ENCODE measurements around the gene ALG1L2.
"Not testable (repeated sequence)": the region's sequence is repeated elsewhere in the genome, so short reads cannot be mapped to it uniquely, and the experiment has no call there.

Gene ALG1L2

GRCh38 chr3:130094491-130094941, 12.9 kb downstream of the ALG1L2 start:
- peak; percentile 63 for DNase-seq

DNA sequence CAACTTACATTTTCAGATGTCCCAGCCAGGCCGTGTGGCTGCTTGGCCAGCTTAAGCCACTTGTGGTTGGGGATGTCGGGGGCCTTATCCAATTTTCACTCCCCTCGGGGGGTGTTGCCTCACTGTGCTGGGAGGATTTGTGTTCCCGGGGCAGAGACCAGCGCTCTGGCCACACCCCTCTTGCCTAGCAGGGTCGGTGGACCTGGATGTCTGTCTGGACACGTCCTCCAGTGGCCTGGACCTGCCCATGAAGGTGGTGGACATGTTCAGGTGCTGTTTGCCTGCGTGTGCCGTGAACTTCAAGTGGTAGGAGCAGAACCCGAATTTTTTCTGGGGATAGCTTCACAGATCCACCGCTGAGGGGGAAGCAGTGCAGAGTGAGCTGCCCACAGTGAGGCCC, 14.2 kb downstream of the ALG1L2 start:
- DNase-seq, result not testable (repeated sequence)

DNA sequence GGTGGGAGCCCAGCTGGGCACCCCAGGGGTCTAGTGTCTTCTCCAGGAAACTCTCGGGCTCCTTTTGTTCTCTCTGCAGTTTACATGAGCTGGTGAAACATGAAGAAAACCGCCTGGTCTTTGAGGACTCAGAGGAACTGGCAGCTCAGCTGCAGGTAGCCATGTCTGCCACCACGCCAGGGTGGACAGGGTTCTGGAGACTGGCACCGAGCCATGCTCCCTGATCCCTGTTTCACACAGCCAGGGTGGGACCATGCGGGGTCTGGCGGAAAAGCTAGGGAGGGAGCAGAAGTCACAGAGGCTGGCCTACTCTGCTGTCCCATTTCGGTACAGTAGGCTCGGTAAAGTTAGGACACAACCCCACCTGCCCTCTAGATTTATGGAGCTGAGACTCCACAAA, 15.5 kb downstream of the ALG1L2 start:
- DNase-seq, result not testable (repeated sequence)

- DNase-seq, result peak; percentile 56
Observed at GRCh38 chr3:130097690-130098638, 16.3 kb downstream of the ALG1L2 start.

GRCh38 chr3:130098639-130099385, 17.2 kb downstream of the ALG1L2 start:
- DNase-seq, result not testable (repeated sequence)

DNA sequence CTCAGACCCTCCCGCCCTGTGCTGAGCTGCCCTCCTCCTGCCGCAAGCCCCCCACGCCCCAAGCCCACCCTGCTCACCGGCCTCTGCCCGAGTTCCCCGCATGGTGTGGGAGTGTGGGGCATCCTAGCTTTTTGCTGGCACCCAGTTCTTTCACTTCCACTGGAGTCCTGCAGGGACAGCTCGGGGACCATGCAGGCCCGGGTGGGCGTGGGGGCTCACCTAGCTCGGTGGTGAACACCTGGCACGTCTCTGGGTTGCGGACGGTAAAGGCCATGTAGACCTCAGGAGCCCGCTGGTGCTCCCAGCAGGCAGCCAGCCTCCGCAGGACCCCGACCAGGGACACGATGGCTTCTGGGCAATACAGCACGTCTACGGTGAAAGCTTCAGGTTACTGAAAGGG, 20.9 kb downstream of the ALG1L2 start:
- not testable (repeated sequence) for DNase-seq

DNA sequence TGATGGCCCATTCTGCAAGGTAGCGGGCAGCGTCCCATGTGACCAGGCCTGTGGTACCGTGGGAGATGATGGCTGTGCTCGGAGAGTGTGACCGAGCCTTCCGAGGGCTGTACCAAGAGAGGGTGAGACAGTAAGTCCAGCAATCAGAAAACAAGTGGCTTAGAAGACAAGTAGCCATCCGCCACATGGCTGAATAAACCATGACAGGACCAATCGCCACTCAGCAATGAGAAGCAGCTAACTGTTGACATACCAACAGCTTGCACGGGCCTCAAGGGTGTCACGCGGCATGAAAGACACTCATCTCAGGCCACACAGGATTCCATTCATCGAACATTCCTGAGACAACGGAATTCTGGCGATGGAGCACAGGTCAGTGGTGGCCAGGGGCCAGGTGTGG, 22.6 kb downstream of the ALG1L2 start:
- DNase-seq, result not testable (repeated sequence)

DNA sequence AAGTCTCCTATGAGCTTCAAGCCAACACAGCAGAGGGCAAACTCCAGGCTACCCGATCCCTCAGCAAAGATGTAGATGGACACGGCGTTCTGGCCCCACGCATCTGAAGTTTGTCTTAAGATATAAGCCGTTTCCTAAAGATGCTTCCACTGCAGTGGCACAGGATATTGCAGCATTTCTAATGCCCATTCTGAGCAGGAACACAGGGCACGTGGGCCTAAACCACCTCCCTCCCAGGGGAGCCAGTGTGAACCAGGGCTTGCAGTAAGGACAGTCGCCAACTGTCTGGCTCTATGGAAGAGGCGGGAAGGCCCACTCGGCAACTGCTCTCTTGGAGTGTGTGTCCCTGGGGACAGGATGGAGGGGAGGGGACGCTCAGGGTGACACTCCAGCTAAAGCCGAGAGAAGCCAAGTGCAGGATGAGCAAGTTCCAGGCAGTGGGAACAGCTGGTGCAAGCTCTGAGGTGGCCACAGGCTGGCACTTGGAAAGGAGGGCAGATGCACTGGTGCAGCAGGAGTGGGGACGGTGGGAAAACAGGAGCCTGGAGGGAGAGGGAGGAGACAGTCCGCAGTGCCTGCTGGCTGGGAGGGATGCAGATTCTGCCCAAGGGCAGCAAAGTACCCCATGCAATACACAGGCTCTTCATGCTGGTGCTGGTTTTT, 25.8 kb downstream of the ALG1L2 start:
- DNase-seq, result not testable (repeated sequence)

DNA sequence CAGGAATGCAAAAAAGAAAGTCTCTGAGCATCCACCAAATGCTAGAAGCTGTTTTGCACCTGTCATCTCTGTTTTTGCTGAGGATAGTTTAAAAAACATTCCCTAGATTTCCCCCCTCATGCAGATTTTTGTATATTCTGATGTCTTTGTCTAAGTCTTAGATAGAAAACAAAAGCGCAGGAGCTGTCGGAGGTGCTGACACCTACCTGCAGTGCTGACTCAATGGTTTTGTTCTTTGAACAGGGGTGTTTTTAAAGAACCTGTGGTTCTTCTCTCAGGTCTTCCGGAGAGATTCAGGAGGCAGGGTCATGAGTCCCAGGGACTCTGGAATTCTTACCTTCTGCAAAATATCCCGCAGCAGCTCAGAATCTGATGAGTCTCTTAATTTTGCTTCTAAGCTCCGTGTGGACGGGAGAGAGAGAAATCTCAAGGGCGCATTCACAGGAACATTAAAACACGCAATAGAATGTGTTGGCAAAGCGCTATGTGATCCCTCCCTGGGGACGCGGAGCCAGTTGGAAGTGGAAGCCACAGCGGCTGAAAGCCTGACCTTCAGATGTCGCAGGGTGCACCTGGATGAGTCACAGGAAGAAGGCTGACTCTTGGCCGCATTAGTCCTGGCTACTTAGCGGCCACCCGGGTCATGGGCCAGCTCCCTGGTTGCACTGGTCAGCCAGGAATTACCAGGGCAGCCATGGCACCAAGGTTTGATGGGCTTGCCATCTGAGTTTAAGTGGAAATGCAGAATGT, 27.4 kb downstream of the ALG1L2 start:
- not testable (repeated sequence) for DNase-seq

GRCh38 chr3:130110386-130111169, 28.9 kb downstream of the ALG1L2 start:
- DNase-seq, result peak; percentile 35

DNA sequence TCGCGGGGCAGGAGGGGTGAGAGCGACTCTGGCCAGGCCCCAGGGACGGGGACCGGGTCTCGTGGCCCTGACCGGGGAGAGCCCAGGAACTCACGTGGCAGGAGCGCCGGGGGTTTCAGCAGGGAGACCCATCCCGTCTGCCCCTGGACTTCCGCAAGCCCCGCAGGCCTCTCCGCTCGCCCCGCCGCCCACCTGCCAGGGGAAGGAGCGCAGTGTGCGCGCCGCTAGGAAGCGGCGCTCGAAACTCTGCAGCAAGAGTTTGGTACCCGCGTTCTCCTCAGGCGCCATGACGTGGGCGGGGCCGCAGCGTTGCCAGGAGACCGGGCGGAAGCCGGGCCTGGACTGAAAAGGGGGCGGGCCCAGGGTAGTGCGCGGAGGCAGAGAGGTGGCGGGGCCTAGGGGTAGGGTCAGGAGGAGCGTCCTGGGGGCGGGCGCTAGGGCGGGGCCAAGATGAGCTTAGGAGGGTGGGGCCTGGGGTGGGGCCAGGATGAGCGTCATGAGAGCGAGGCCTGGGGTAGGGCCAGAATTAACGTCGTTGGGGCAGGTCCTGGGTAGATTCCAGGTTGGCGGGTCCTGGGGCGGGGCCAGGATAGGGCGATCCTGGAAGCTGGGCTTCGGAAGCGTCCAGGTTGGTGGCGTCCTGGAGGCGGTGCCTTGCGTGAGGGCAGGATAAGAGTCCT, 29.7 kb downstream of the ALG1L2 start:
- DNase-seq, result peak; percentile 99

DNA sequence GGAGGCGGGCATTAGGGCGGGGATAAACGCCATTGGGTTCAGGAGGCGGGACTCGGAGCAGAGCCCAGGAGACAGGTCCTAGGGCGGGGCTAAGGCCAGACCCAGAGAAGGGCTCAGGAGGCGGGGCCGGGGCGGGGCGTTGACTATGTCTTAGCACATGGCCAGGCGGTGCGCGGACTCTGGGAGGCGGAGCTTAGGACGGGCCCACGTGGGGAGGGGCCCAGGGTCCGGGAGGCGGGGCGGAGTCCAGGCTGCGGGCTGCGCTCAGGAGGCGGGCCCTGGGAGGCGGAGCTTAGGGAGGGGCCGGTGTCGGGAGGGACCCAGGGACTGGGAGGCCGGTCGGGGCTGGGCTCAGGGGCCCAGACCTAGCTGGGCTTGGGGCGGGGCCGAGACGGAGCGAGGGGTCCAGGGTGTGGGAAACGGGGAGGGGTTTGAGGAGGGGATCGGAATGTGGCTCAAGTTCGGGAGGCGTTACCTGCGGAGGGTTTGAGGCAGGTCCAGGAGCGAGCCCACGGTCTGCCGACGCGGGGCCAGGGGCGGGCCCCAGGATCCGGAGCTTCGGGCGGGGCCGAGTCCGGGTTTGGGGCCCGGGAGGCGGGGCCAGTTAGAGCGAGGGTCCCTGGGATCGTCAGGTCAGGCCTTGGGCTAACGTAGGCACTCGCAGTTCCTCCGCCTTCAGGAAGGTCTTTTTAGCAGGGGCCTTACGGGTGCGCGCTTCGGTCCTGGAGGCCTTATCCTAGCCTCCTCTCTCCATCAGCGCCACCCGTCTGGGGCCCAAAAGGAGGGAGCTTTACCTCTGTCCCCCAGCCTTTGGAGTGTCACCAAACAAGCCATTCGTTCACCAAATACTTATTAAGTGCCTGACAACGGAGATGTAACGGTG, 30.5 kb downstream of the ALG1L2 start:
- peak; percentile 100 for DNase-seq

DNA sequence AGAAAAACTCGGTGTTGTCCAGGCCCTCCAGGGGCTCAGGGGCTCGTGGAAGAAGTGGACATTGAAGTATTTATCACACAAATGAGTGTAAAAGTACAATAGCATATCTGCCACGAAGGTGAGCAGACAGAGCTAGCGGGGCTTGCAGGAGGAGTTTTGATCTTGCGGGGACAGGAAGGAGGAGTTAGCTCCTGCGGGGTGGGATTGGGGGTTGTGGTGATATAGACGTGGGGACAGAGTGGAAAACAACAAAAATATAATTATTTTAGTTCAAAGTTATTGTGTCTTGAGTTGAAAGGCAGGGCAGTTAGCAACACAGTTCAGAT, 31.1 kb downstream of the ALG1L2 start:
- DNase-seq, result not testable (repeated sequence)

DNA sequence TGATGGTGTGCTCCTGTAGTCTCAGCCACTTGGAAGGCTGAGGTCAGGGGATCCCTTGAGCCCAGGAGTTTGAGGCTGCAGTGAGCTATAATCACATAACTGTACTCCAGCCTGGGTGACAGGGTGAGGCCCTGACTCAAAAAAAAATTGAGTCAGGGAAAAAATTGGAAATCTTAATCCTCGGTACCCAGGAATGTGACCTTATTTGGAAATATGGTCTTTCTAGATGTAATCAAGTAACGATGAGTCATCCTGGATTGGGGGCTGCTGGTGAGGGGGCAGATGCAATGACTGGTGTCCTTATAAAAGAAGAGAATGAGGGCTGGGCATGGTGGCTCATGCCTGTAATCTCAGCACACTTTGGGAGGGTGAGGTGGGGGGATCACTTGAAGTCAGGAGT, 33.8 kb downstream of the ALG1L2 start:
- not testable (repeated sequence) for DNase-seq

- no peak for DNase-seq
Observed at GRCh38 chr3:130117933-130118332, 36.3 kb downstream of the ALG1L2 start.

DNA sequence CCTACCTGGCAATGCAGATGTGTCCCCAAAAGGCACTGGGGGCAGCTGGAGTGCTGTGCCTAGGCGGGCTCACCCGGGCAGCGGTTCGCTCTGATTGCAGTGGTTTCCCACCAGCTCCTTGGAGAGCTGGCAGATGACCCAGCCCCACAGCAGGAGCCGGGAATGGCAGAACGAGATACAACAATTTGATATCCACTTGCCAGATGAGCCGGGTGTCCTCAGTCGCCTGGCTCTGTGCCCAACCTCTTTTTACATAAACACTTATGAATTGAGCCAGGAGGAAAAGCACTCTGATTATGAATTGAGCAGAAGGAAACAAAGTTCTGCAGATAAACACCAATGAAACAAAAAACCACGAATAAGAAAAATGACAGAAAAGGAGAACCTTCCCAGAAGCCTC, 38.2 kb downstream of the ALG1L2 start:
- DNase-seq, result not testable (repeated sequence)

GRCh38 chr3:130120291-130120690, 38.7 kb downstream of the ALG1L2 start:
- not testable (repeated sequence) for DNase-seq

DNA sequence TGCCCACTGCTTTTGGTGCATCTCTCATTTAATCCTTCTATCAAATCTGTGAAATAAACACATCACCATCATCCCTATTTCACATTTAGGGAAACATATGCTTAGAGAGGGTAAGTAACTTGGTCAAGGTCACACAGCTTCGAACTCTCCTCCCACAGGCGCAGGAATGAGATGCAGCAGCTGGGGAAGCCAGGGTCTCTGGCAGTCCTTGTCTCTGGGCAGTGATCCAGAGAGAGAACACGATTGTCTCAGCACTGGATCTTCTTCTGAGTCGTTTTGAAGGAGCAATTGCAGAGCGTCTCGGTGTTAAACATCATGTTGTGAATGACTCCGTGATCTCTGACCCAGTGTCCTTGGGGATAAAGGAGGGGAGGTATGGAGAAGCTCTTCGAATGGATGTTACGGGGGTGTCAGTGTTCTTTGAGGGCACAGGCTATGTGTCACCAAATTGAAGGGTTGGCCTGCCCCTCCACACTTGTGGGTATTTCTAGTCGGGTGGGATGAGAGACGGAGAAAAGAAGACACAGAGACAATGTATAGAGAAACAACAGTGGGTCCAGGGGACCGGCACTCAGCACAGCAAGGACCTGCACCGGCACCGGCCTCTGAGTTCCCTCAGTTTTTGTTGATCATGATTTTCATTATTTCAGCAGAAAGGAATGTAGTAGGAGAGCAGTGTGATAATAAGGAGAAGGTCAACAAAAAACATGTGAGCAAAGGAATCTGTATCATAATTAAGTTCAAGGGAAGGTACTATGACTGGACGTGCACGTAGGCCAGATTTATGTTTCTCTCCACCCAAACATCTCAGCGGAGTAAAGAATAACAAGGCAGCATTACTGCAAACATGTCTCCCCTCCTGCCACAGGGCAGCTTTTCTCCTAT, 41.5 kb downstream of the ALG1L2 start:
- not testable (repeated sequence) for DNase-seq

GRCh38 chr3:130125406-130125805, 43.8 kb downstream of the ALG1L2 start:
- not testable (repeated sequence) for DNase-seq
